ENCODE data around the gene USF2. TPM values are rescaled to one million over a fixed set of nuclear protein-coding genes. Genes with fewer than 3 reads are reported as not detected.

The USF2 gene
- total RNA-seq, 1 experiment from 2014 or later, result 121 TPM

DNA sequence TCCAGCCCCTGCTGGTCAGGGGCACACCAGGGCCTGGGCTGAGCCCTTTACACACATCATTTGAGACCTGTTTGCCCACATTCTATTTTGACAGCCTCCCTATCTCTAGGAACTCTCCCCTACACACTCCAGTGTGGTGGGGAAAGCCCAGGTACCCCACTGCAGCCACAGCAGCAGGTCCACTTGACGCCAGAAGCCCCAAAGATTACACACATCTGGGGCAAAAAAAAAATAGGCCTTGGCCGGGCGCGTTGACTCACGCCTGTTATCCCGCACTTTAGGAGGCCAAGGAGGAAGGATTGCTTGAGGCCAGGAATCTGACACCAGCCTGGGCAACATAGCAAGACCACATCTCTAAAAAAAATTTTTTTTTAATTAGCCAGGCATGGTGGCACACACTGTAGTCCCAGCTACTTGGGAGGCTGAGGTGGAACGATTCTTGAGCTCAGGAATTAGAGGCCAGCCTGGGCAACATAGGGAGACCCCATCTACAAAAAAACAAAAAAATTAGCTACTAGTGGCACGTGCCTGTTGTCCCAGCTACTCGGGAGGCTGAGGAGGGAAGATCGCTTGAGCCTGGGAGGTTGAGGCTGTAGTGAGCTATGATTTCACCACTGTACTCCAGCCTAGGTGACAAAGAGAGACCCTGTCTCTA lies 42.2 kb downstream of the USF2 start:
- CTCF ChIA-PET, result interaction anchor here (0.7 kb wide), 1 partner anchor 35 kb away, joined by 3 read pairs; no protein-coding TSS in a partner anchor
- intact Hi-C loops (cut with micrococcal nuclease; ENCODE audit: unreplicated experiment), result no loop called here

More for the DNA sequence above, 42.2 kb downstream of the USF2 start:
- no peaks in the 10 kb centered on the region for H3K27me3 ChIP-seq (ENCODE audit: control insufficient read depth, insufficient read depth, low read length)
- no peaks in the 10 kb centered on the region for H3K9me3 ChIP-seq (ENCODE audit: control insufficient read depth, insufficient read depth, low read depth, low read length)
- BruUV-seq (replicated peaks), result no TSS peak
- ATAC-seq (no peak), DNase-seq (ENCODE audit: low read depth, low spot score) (no peak)
- H3K4me1 ChIP-seq (ENCODE audit: control insufficient read depth, insufficient read depth, low read length), result 0 out of 2 replicates have a peak, but pooled peaks cover 5% of the 10 kb centered on the region
- POLR2A ChIA-PET, result no interaction called here
- H3K4me3 ChIP-seq (ENCODE audit: low read depth in 2 of 2, low read length in 2 of 2), result no peak overlapping the region
- no peak for TF ChIP-seq CTCF (IDR thresholded peaks at IDR 0.05)
- no peak for TF ChIP-seq SIN3A (IDR thresholded peaks at IDR 0.05; ENCODE audit: borderline replicate concordance, insufficient read depth, low read depth, low read length)
- TF ChIP-seq POLR2AphosphoS5 (IDR thresholded peaks at IDR 0.05; ENCODE audit: low read depth, low read length), result no peak
- no peak for TF ChIP-seq TCF7L2 (IDR thresholded peaks at IDR 0.05; ENCODE audit: low read depth, low read length)
- no peak for TF ChIP-seq REST (IDR thresholded peaks at IDR 0.05; ENCODE audit: insufficient read depth in 1 of 2, low read depth in 2 of 2, low read length in 1 of 2)
- H3K36me3 ChIP-seq (ENCODE audit: control insufficient read depth, insufficient read depth, low read length), result no peaks in the 10 kb centered on the region
- H3K27ac ChIP-seq (ENCODE audit: low read length), result no peak overlapping the region
- in situ Hi-C loops (cut with HindIII; ENCODE audit: low pct_unique_long_range_greater_than_20kb, low sequenced_read_pairs), result no loop called here

Data from Panc1 (cell line).